Osteoblast (primary cell): ENCODE data around the gene PRPSAP2. TPM values are rescaled to one million over a fixed set of nuclear protein-coding genes. Genes with fewer than 3 reads are reported as not detected.

Experiments used
- DNase-seq: peaks from one replicate; pipeline ENCODE4 v3.0.0; 2011; ENCODE audit warnings: low spot score, mixed read lengths; ENCODE audit not compliant: insufficient read length; ENCODE audit errors: missing footprints
- H2AFZ ChIP-seq: 2 replicates; pipeline ENCODE4 v1.6.0; 2011; ENCODE audit warnings: mild to moderate bottlenecking, low read length
- H3K27ac ChIP-seq: 2 replicates; pipeline ENCODE4 v1.5.1; 2011; ENCODE audit warnings: mild to moderate bottlenecking, low read depth, low read length, moderate library complexity
- H3K27me3 ChIP-seq: 2 replicates; pipeline ENCODE4 v1.6.0; 2012; ENCODE audit warnings: mild to moderate bottlenecking, control low read depth, inconsistent platforms, low read length, moderate library complexity; ENCODE audit not compliant: insufficient read depth
- H3K36me3 ChIP-seq: 2 replicates; pipeline ENCODE4 v1.5.1; 2011; ENCODE audit warnings: mild to moderate bottlenecking, low read length, control low read depth, moderate library complexity; ENCODE audit not compliant: insufficient read depth
- H3K4me1 ChIP-seq: 2 replicates; pipeline ENCODE4 v1.5.1; 2011; ENCODE audit warnings: mild to moderate bottlenecking, low read length, control low read depth, moderate library complexity; ENCODE audit not compliant: insufficient read depth
- H3K4me2 ChIP-seq: 2 replicates; pipeline ENCODE4 v1.6.0; 2011; ENCODE audit warnings: mild to moderate bottlenecking, low read length; ENCODE audit not compliant: insufficient read depth
- H3K4me3 ChIP-seq: fragments of 200-600 bp; sonication (generic); 3 replicates; pipeline ENCODE4 v1.5.1; 2012; ENCODE audit warnings: mild to moderate bottlenecking, low read length, inconsistent platforms; ENCODE audit not compliant: insufficient read depth
- H3K79me2 ChIP-seq: 2 replicates; pipeline ENCODE4 v1.6.0; 2012; ENCODE audit warnings: mild to moderate bottlenecking, low read length, control low read depth, inconsistent platforms; ENCODE audit not compliant: insufficient read depth
- H3K9me3 ChIP-seq: 2 replicates; pipeline ENCODE4 v1.5.1; 2011; ENCODE audit warnings: low read depth, low read length, control low read depth
- H4K20me1 ChIP-seq: 2 replicates; pipeline ENCODE4 v1.6.0; 2012; ENCODE audit warnings: mild to moderate bottlenecking, low read length, control low read depth; ENCODE audit not compliant: insufficient read depth
- CTCF ChIP-seq: IDR thresholded peaks from 2 replicates; pipeline ENCODE4 v1.5.1; 2011; ENCODE audit warnings: mild to moderate bottlenecking, low read depth, low read length, moderate library complexity; ENCODE audit errors: extremely low read depth
- total RNA-seq: library from RNA; depleted of rRNA; stranded (reverse); fragments of >200 nt; gene quantifications from 2 replicates; pipeline ENCODE4 v1.2.3, GENCODE V29; 2012

Gene PRPSAP2
- total RNA-seq, 1 donor, result 23.9 TPM

- H3K36me3 ChIP-seq, result peaks cover 9% of the 10 kb centered on the region
- DNase-seq, result no peak
- TF ChIP-seq CTCF, result no peak
- H3K27me3 ChIP-seq, result no peaks in the 10 kb centered on the region
- no peak overlapping the region for H2AFZ ChIP-seq
- no peak overlapping the region for H3K4me2 ChIP-seq
- no peak overlapping the region for H3K4me3 ChIP-seq
- no peaks in the 10 kb centered on the region for H3K79me2 ChIP-seq
- no peaks in the 10 kb centered on the region for H3K9me3 ChIP-seq
- no peak overlapping the region for H3K27ac ChIP-seq
- no peaks in the 10 kb centered on the region for H4K20me1 ChIP-seq
- no peaks in the 10 kb centered on the region for H3K4me1 ChIP-seq
Observed at GRCh38 chr17:18933102-18934058, 75.4 kb downstream of the PRPSAP2 start.

DNA sequence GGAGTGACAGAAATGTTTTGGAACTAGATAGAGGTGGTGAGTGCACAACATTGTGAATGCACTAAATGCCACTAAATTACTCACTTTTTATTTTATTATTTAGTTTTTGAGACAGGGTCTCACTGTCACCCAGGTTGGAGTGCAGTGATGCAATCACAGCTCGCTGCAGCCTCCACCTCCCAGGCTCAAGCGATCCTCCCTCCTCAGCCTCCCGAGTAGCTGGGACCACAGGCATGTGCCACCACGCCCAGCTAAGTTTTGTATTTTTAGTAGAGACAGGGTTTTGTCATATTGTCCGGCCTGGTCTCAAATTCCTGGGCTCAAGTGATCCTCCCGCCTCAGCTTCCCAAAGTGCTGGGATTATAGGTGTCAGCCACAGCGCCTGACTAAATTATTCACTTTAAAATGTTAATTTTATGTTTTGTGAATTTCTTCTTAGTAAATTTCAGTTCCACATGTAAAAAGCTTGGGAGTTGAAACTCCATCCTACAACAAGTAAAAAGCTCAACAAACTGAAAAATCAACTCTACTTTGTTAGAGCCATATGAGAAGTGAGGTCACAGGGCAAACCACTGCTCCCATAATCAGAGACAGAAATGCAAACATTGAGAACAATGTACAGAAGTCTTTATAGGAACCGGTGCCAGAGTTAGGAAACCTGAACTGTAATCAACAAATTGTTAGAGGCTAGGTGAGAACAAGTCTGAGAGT is 80.2 kb downstream of the PRPSAP2 start:
- Histone ChIP-seq H3K4me2 (no peak overlapping the region), H3K36me3 (no peaks in the 10 kb centered on the region), H3K79me2 (no peaks in the 10 kb centered on the region), H3K9me3 (no peaks in the 10 kb centered on the region), H3K27me3 (peaks cover 1% of the 10 kb centered on the region), H2AFZ (no peak overlapping the region), H3K4me3 (no peak overlapping the region), H4K20me1 (no peaks in the 10 kb centered on the region), H3K27ac (no peak overlapping the region), H3K4me1 (no peaks in the 10 kb centered on the region)
- TF ChIP-seq CTCF, result no peak
- no peak for DNase-seq

DNA sequence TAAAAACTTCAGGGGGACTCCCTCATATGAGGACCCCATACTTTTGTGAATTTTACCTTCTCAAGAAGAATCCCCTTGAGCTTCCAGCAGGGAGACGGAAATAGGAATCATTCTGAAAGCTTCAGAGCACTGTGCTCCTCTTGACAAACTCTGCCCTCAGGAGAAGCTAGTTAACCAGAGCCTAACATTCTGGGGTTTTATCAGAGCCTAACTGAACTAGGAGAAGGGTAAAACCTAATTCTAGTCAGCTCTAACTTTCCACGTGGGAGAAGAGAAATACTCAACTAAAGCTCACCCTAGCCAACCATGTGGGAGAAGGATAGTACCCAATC is 80.7 kb downstream of the PRPSAP2 start:
- TF ChIP-seq CTCF, result no peak
- peaks cover 3% of the 10 kb centered on the region for H3K27me3 ChIP-seq
- no peaks in the 10 kb centered on the region for H4K20me1 ChIP-seq
- no peaks in the 10 kb centered on the region for H3K4me1 ChIP-seq
- H2AFZ ChIP-seq, result no peak overlapping the region
- no peak overlapping the region for H3K4me3 ChIP-seq
- H3K27ac ChIP-seq, result no peak overlapping the region
- no peak for DNase-seq
- no peaks in the 10 kb centered on the region for H3K9me3 ChIP-seq
- H3K36me3 ChIP-seq, result no peaks in the 10 kb centered on the region
- H3K4me2 ChIP-seq, result no peak overlapping the region
- no peaks in the 10 kb centered on the region for H3K79me2 ChIP-seq

- Histone ChIP-seq H3K27ac (no peak overlapping the region), H3K27me3 (peaks cover 29% of the 10 kb centered on the region), H3K4me1 (no peaks in the 10 kb centered on the region), H2AFZ (no peak overlapping the region), H3K4me2 (no peak overlapping the region), H3K79me2 (no peaks in the 10 kb centered on the region), H3K4me3 (no peak overlapping the region), H3K9me3 (no peaks in the 10 kb centered on the region), H4K20me1 (no peaks in the 10 kb centered on the region), H3K36me3 (no peaks in the 10 kb centered on the region)
- TF ChIP-seq CTCF, result no peak
- no peak for DNase-seq
Observed at GRCh38 chr17:18944646-18945045, 86.7 kb downstream of the PRPSAP2 start.
